NCI-H524 (cell line): ENCODE results near the gene VSIG2.

Experiments
- DNase-seq, 2 experiments: peaks; one replicate each; lab custom pipeline; 2025; lab: John Stamatoyannopoulos, UW

VSIG2 gene

DNA sequence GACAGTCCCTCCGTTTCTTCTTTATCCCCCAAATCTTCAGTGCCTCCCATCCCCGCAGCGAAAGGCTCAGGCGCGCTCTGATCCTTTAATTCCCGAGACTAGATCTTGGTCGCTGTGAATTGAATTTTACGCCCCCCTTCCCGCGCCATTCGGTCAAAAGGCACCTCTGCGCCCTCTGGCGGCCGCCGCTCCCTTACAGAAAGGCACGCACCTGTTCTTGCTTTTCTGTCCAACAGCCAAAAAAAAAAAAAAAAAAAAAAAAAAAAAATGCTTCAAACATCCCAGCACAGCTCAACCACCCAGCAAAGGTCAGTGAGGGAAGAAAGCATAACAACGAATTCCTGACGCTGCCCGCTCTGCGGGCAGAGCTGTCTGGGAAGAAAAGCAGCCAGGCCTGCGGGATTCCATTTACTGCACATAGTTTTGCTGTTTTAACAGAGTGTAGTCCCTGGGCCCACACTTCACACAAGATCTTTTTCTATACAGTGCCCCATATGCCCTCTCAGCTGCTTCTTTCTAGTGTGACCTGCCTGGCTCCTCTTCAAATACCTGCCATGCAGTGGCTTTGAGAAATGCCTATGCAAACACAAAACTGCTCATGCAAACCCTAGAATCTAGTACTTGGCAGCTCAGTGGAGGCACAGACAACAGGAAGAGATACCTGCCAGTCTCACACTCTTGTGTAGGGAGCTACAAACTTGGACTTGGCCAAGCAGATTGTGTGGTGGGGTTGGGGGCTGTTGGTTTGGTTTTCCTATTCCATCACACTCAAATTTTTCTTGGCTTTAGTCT is 11.3 kb upstream of the VSIG2 start:
- peak; percentile 52 to 79 for DNase-seq

DNA sequence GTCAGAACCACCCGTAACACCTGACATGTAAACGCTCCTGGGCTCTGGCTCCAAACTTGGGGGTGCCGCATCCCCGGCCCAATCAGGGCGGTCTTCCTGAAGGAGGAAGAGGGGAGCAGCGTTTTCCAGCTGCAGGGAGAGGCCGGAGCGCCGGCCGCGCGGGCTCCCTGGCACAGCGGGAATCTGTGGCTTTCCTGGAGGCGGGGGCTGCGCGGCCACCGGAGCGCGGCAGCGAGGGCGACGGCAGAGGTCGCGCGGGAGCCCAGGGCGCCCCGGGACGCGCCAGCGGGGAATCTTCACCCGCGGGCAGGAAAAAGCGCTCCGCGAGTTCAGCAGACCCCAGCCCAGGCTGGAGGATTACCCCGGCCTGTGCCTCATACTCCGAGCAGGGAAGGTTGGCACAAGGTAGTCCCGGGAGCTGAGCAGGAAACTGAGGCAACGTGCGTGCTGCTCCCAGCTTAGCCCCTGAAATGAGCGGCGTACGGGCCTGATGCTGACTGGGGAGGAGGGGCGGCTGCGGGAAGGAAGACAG is 10.6 kb upstream of the VSIG2 start:
- DNase-seq: peak; percentile 46 to 47

DNA sequence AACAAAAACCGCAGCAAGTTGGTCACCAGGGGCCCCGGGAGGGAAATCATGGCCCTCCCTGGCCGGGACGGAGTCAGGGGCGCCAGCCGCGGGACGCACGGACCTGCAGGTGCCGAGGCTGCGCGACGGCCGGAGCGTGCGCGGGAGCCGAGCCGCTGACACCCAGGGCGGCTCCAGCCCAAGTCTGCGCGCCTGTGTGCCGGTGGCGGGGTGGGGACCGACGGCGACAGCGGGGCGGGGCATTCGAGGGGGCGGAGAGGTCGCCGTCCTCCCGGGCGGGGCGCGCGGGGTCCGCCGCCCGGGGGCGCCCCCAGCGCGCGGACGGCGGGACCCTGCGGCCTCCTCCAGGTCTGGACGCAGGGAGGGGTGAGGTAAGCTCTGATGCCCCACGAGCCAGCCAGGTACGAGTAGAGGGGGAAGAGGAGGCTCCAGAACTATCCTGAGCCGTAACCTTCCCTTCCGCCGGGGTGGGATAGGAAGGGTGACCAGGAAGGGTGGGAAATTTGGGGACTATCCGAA is 10.1 kb upstream of the VSIG2 start, which contains the start of gene ESAM:
TSS of gene ESAM (minus strand) at position 186 of the 519 bp plus-strand sequence. CDS start at position 50, 136 bp downstream.
- DNase-seq: peak in 1 of 2 experiments; percentile 58

DNA sequence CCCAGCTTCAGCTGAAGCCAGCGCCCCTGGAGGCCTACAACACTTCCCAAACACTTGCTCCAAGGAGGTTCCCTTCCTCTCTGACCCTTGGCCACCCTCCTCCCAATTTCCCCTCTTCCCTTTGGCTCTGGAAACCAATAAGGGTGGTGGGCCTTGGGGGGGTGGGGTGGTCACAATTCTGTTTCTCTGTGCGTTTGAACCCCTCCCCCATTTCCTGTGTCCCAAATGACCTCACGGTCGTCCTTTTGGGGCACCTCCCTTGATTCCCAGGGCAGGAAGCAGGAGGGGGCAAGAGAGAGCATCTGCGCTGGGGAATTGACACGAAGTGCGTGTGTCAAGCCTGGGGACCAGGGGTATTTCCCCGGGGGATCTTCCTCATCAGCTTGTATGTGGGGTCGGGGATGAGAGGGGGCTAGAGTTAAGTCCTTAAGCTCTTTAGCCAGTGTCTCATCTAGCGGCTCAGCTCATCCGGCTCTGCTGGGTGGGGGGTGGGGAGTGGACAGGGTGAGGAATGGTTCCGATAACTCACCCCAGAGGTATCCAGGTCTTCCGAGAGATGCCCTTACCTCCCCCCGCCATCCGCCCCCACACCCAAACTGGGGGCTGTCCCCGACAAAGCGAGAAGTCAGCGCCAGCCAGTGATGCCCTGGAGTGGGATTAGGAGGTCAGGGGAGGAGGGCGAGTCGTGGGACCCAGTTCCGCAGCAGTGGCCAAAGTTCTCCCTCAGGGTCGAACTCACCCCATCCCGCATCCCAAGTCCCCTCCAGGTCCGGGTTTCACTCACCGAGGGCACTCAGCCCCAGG is 9.4 kb upstream of the VSIG2 start:
- DNase-seq: peak in 1 of 2 experiments; percentile 18

DNA sequence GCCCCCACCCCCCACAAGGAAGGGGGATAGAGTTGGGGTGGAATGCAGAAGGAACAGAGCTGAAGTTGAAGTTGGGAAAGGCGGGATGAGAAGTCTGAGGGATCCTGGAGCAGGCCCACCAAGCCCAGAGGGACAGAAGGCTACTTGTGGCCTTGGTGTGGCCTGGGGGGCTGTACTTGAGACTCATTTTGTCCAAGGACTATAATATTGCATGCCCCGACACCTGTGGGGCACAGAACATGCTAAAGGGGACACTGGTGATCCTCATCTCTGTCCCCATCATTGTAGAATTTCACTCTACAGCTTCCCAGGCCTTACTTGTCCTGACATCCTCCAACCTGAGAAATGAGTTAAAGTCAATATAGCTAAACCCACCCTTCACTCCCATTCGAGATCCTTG is 8.8 kb upstream of the VSIG2 start:
- no peak for DNase-seq

DNA sequence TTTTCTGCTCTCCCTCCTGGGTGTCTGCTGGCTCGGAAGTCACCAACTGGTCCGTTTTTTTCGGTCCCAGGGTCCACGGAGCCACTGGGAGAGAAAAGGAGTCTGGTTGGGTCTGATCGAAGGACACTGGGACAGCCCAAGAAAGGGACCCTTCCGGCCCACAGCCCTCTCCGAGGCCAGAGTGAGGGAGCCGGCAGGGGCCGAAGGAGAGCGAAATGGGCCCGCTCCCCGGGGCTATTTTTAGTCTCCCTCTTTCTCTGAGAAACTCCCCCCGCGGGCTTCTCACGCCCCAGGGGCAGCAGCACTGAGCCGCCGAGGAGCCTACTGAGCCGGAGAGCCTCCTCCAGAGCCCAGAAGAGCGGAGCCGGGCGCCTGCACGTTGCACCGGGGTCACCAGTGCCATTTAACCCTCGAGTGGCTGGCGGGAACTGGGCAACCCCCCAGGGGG is 8.2 kb upstream of the VSIG2 start:
- DNase-seq: no peak

DNA sequence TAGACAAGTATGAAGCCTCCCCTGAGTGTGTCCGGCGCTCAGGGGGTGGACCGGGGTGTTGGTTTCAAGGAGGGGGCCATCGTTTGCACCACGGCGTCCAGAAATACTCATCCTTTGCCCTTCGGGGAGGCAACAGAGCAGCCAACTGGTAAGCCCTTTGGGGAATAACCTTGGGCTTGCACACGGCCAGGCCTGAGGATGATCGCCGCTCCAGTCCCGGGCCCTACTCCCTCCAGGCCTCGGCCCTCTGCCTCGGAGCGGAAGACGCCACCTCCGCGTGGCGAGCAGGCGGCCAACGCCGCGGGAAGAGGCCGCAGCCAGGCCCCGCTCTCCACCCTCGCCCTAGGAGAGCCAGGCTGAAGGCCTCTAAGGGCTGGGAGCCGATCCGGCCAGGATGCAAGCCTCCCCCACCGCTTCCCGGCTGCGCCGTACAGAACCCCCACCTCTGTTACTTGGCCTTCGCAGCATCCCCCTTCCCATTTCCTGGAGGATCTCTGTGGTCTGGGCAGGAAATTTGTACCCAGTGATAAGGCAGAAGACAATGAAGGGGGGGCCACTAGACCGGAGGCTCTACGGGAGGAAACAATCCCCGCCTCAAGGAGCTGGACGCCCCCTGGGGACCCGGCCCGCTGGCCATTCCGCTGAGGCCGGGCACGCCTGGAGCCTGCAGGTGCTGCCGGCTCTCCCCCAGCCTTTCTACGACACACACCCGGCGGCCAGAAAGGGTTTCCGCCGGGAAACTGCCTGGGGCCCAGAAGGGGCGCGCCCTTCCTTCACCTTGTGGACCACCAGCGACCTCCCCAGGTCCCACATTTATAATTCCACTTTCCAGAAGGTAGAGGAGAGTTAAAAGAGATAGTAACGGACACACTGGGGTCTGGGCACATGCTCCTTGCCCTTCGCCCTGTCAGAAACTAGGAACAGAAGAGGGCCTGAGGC is 7.5 kb upstream of the VSIG2 start:
- DNase-seq: no peak

DNA sequence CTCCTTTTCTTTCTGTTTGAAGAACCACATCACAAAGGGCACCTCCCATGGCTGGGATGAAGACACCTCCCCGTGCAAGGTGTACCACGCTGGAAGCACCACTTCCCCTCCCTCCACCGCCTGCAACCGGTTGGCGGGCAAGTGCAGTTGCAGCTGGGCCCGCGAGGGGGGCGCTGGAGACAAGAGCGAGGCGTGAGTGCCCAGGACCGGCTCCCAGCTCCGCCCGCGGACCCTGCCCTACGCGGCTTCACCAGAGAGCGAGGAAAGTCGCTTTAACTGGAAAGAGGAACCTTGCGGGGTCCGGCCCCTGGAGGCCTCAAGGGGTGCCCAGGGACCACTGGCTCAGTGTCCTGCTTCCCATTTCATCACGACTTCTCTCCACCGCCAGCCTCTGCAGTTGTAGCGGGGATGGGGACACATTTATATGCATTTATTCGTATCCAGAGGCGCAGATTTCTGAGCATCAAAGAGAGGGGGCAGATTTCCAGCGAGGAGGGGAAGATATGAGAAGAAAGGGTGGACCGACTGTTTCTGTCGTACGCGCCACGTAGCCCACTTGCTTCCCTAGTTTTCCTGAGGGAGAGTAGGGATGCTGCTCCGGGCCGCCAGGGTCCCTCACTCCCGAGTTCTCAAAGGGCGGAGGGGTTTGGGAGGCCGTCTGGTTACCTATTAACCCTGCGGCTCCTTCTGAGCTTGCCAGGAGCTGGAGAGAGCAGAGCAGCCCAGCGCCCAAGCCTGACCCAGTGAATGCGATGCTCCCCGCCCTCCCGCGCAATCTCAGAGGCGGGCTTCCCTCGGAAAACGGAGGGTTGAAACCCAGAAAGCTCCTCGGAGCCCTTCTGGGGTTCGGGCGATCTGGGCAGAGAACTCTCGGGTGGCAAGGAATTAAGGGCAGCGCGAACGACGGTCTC is 6.6 kb upstream of the VSIG2 start:
- peak; percentile 70 to 82 for DNase-seq

DNA sequence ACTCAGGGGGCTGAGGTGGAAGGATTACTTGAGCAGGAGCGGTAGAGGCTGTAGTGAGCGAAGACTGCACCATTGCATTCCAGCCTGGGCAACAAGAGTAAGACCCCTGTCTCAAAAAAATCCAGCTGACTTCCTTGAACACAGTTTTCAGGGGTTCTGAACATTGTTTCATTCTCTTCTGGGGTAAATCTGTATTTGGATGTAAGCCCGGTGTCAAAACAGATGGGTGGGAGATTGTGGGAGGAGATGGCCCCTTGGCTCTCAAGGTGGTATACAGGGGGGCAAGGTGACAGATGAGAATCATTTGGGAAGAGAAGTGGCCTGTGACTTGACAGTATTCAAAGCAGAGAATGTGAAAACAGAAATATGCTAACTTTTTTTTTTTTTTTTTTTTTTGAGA is 5.3 kb upstream of the VSIG2 start:
- DNase-seq: no peak

DNA sequence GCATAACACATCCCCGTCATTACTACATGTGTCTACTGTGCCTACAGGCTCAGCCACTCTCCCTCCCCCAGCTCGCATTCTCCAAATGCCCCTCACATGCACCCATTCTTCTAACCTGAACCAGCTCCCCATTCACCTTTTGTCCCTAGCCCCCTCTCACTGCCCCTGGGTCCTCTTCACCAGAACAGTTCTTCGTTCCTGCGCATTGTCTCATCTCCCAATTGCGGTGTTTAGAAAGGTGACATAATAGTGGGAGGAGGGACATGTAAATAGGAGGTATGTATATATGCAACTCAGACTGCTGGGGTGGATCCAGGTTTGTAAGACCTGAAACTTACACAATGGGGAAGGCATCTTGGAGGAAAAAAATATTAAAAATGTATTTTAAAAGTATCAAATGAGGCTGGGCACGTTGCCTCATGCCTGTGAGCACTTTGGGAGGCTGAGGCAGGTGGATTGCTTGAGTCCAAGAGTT is 4.7 kb upstream of the VSIG2 start:
- no peak for DNase-seq

DNA sequence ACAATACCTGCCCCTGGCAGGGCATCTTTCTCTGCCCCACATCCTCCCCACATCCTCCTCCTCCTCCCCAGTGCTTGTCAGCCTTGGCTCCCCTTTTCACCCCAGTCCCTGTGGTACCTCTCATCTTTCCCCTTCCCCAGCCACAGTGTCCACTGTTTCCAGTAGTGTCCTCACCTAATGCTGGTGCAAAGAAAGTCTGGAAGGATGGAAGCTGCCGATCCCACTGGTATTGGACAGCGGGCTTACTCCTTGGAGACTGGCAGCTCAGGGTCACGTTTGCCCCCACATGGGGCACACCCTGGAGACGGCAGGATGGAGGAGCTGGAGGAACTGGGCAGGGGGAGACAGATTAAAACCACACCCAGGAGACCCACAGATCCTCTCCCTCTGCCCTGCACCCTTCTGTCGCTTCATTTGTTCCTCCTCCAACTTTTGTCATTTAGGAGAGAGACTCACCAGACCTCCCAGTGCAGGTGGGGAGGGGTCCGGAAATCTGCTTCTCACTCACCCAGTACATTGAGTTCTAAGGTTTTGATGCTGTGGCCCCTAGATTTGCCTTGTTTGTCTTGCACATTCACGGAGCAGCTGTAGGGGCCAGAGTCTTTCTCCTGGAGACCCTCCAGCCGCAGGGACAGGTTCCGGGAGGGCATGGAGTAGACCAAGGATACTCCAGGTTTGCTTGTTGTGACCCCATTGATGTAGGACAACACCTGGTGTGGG is 4.1 kb upstream of the VSIG2 start:
- DNase-seq: no peak

DNA sequence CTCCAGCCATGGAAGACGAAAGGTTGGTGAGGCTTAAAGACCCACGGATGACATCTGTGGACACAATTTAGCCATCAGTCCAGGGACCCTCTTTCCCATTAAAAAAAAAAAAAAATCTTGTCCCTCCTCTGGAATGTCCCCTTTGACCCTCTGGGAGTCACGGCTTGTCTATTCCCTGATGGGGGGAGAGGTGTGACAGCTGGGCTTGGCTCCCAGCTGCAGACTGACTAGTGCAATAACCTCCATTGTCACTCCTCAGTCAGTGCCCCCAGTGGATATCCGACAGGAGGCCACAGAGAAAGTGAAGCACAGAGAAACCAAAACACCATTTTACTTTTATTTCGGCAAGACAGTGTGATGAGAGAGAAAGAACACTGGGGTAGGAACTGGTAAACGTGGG is 2.7 kb upstream of the VSIG2 start:
- no peak for DNase-seq

DNA sequence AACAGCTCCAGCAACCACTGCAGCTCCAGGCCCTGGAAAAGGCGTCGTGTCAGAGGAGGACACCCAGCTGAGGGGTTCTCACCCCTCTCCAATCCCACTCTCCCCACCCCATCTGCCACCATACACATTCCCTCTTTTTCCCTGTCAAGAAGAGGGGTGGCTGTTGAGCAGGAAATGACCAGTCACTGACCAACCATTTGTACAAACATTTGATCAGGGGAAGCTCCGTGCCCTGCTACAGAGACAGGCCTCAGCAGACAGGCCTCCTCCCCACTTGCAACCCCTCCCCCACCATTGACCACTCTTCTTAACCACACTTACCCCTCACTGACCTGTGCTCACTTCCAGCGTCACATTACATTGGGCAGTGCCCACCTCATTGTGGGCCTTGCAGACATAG is 2.3 kb upstream of the VSIG2 start:
- no peak for DNase-seq

DNA sequence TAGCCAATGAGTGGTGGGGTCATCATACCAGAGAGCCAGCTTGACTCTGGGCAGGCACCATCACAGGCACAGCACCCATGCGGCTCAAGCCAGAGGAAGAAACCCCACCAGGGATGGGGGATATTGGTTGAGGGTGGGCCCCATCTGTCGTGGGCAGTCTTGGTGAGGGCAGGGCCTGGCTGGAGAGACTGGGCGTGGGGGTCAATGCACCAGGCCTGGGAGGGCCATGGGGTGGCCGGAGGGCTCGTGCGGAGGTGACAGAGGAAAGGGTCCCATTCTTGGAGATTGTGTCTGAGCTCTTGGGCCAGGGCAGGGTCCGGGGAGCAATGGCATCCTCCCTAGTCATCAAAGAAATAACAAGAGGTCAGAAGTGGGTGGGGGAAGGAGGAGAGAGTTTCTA is 1.6 kb upstream of the VSIG2 start:
- DNase-seq: no peak

DNA sequence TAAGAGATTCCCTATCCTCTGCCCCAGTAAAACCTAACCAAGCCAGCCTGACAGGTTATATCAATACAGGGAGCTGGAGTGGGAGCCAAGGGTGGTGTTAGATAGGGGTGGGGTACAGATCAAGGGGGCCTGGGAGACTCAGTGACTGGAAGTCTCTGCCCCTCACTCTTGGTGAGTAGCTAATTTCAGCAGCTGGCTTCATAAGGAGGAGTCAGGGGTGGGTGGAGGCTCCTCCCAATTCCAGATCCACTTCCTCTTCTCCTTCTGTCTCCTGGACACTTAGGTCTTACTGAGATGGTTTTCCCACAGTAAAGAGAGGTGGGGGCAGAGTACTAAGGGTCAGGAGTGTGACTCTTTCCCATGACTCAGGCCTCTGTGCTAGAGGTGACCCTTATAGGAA is 1.1 kb upstream of the VSIG2 start:
- DNase-seq: no peak

DNA sequence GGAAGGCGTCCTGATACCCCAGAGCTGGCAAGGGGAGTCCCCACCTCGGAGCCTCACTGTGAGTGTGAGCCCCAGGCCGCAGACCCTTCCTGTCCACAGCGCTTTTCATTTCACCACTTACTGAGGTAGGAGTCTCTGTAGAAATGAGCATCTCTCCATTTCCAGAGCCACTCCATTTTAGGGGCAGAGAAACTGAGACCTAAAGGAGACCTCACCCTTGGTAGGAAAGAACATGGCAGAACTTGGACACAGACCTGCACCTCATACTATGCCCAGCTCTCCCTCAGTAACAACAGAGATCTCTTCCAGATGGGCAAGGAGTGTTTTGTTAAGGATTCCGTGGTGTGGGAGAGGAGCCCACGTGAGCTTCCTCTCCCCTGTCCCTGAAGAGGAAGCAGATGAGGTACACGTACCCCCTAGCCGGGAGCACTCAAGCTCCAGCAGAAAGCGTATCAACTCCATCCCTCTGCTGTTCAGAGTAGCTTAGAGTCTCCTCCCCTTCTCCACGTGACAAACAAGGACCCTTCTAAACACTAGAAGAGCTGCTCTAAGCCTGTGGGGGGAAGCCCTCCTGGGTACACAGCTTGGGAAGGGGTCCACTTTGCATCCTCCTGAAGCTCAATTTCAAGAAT is 532 bp upstream of the VSIG2 start:
- peak; percentile 18 to 44 for DNase-seq

DNA sequence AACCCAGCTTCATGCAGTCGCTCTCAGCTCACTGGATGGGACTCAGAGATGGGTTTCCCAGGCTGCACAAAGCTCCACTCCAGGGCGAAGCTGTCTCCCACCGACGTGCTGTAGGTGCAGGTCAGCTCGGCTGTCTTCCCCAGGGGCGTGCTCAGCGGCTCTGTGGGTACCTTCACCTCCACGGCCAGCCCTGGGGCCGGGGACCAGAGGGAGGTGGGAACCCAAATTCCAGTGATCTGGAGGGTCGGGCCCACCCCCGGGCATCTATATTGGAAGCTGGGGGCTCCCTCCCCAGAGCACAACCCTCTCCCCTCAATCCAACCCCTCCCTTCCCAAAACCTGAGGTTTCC is 689 bp downstream of the VSIG2 start:
- no peak for DNase-seq

DNA sequence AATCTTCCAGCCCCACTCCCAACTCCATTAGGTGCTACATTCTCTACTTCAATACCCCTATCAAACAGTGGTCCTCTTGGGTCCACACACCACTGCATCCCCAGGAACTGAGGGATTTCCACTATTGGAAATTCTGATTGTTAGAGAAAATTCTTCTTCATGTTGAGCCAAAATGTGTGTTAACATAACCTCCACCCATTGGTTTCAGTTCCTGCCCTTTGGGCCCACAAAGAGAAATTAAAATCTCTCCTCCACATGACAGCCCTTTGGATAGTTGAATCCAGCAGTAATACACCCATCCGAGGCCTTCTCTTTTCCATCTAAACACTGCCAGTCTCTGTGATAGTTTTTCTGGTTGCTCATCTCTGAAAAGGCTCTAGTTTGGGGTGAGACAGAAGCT is 2.1 kb downstream of the VSIG2 start:
- DNase-seq: no peak
